HuH-7.5 (cell line): ENCODE data around the gene DDX20.
"Not testable (repeated sequence)": the region's sequence is repeated elsewhere in the genome, so short reads cannot be mapped to it uniquely, and the experiment has no call there.

ENCODE experiments used
- DNase-seq: peaks from one replicate; pipeline ENCODE4 v3.0.0; 2011; ENCODE audit warnings: low spot score

DDX20 gene

GRCh38 chr1:111789666-111790316 lies 34.1 kb downstream of the DDX20 start:
- DNase-seq, result no peak

DNA sequence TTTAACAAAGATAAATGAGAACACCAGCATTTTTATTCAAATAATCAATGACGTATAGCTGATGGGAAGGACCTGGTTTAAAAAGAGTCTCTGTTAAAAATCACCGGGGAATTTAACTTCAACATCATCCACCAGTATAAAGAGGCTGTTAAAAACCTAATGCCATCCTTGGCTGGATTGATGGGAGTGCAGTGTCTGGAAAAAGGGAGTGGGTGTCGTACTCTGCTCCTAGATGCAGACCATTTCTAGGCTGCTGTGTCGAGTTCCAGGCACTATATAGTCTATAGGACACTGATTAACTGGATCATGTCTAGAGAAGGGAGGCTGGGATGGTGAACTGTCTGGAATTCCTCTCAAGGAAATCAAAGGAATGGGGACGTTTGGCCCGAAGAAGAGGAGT lies 36.1 kb downstream of the DDX20 start:
- DNase-seq, result no peak

DNA sequence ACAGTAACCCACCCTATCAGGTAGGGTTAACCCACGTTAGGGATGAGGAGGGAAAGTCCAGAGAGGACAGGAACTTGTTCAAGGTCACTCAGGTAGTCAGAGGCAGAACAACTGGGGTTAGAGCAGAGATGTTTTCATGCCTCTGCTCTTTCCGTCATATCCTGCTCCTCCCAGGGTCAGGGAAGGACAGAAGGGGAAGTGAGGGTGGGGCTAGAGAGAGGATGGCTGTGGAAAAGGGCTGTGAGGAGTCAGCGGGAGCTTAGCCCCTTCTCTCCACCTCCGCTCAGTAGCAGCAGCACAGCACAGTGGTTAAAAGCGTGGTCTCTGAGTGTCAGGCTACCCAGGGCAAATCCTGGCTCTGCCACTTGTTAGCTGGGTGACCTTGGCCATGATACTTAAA lies 36.5 kb downstream of the DDX20 start:
- DNase-seq, result no peak

DNA sequence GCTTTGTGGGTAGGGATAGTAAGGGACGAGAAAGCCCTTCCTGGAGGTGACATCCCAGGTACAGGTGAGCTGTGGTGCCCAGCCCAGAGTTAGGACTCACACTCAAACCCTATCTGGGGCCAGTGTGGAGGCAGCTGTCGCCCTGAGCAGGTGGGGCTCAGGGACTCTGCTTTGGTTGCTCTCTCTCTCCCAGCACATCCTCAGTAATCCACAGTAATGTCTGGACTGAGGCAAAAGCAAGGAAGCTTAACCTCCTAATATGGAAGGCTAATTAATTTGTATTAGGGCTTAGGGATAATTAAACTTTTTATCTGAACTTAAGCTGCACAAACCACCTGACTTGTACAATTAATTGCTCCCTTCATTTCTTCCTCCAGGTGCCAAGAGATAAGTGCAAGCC lies 38.2 kb downstream of the DDX20 start:
- DNase-seq, result no peak

DNA sequence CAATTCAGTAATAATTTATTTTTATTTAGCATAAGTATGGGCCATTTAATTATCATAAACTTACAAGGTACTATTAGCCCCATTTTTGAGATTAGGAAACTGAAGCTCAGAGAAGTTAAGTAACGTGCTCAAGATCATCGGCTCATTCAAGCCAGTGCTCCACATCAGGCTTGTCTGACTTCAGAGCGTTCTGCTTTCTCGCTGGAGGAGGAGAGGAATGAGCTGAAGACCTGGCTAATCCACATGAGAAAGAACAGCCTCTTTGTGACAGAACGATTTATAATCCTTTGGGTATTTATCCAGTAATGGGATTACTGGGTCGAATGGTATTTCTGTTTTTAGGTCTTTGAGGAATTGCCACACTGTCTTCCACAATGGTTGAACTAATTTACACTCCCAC lies 39.7 kb downstream of the DDX20 start:
- DNase-seq, result no peak

- DNase-seq, result no peak
Observed at GRCh38 chr1:111798580-111798979, 42.9 kb downstream of the DDX20 start.

DNA sequence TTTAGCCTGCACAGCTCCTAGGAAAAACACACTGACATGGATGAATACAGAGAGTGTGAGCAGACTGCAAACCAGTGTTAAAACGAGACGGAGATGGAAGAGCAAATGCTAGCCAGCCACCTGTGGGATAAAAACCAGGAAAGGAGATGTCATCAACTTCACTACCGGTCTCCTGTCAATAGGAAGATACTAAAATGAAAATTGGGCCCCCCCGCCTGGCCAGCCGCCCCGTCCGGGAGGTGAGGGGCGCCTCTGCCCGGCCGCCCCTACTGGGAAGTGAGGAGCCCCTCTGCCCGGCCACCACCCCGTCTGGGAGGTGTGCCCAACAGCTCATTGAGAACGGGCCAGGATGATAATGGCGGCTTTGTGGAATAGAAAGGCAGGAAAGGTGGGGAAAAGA lies 44.0 kb downstream of the DDX20 start:
- not testable (repeated sequence) for DNase-seq

DNA sequence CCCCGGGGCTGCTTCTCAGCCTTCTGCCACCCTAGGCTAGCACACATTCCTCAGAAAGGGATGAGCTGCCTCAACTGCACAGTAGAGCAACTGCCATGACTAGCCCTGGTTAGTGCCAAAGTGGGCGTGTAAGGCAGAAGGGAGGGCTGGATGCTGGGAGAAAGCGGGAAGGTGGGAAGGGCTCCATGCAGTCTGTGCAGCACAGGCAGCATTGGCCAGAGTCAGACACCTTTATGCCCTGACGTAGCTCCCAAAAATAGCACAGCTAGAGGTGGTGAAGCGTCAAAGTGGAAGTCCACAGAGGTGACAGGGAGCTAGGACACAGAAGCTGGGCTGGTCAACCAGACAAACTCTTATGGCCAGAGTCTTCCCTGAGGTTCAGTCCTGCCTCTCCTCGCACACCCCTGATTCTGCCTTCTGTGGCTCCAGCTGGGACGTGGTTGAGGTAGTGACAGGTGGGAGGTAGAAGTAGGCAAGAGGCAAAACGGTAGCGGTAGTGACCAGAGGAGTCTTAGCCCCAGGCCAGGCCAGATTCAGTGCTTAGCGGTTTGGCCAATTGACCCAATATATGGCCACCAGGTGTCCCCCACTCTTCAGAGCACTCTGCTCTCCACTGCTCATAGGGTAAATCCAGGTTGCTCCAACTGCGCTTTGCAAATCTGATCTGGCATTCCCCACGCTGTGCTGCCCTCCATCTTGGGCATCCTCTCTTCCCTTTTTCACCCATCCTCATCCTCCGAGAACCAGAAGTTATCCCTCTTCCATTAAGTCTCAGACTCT lies 45.6 kb downstream of the DDX20 start:
- no peak for DNase-seq

- DNase-seq, result no peak
Observed at GRCh38 chr1:111802110-111802509, 46.4 kb downstream of the DDX20 start.

DNA sequence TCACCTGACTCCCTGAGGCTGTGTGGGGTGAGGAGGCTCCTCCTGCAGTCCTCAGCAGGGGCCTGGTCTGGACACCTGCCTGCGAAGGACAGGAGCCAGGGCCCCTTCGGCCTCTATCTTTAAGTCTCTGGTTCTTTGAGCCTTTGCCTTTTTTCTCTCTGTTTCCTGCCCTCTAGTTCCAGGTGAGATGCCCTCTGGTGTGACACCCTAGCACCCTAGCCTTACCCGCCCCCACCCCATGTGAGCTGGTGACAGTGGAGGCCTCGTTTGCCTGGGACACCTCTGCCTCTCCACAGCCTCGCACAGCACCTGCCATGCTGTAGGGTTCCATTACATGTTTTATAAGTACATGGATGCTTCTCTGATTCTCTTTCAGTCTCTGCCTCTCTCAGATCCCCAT lies 47.3 kb downstream of the DDX20 start:
- no peak for DNase-seq

DNA sequence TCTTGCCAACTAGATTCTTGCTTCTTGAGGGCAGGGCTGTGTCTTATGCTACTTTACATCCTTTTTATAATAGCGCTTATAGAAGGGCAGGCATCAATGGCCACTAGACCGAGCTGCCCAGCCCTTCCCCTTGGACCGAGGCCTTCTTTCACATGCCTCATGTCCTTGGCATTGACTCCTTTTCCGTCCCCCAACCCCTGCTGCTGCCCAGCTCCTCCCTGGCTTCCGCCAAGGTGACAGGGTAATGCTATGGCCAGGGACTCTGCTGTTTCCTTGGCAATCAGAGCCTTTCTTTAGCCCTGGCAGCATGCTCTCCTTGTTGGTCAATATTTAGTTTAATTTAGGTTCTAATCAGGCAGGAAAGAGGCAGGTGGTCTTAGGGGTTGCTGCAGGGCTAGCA lies 48.2 kb downstream of the DDX20 start:
- DNase-seq, result no peak

- no peak for DNase-seq
Observed at GRCh38 chr1:111804776-111805175, 49.1 kb downstream of the DDX20 start.

- DNase-seq, result no peak
Observed at GRCh38 chr1:111805251-111805650, 49.5 kb downstream of the DDX20 start.

- DNase-seq, result no peak
Observed at GRCh38 chr1:111811891-111812290, 56.2 kb downstream of the DDX20 start.

DNA sequence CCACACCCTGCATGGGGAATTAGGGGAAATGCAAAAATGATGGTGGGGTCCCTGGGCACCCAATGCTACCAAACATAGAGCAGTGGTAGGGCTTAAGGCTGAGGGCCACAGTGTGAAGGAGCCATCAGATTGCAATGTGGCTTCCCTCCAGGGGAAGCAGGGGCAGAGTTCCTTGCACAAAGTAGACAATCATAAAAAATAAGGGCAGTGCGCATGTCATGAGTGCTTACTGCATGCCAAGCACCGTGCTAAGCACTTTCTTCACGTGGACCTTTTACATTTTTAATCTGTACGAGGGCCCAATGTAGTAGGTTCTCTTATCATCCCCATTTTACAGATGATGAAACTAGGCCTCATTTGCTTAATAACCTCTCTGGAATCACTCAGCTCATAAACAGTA lies 56.6 kb downstream of the DDX20 start:
- no peak for DNase-seq

DNA sequence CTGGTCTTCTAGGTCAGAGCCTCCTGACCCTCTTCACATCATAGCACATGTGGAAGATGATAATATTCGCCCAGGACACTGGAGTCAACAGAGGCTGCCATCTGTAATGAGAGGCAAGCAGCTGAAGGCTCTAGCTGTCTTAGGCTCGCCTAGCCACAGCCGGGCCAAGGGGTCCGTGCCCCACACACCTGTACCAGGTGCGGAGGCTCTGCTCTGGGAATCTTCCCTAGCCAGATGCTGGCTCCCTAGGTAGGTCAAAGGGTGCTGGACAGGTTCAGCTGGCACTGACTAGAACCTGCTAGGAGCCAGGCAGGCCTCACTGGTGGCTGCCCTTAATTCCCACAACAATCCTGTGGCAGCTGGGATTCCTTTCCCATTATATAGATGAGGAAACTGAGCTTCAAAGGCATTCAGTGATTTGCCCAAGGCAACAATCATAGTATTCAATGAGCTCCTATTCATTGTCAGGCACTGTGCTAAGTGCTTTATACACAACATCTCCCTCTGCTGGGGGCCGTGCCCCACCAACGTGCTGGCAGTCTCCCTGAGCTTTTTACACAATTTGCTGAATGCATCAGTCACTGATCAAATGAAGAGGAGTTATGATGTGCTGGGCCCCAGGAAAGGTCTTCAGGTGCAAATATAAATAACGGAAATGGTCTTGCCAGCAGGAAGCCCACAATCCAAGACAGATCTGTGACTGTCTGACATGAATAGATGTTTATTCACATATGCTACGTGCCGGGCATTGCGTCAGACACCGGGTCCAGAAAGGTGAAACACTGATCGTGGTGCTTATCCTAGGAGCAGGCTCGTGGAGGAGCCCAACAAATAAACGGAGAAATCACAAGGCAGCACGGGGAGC lies 58.0 kb downstream of the DDX20 start:
- DNase-seq, result no peak

DNA sequence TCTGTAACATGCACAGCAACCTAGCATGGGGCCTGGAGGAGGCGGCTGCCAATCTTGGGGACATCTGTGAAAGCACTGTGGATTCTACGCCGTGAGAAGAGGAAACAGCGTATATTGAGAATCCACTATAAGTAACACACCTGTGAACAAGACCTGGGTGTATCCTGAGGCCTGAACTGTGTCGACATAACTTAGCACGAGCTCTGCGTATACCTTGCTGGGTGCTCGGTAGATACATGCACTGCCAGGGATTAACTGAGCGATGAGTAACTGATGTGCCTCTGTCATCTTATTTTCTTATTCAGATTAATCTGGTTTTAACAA lies 58.6 kb downstream of the DDX20 start:
- no peak for DNase-seq

GRCh38 chr1:111814642-111815041 lies 58.9 kb downstream of the DDX20 start:
- no peak for DNase-seq
